HepG2 (cell line): ENCODE data around the gene WBP2NL. TPM values are rescaled to one million over a fixed set of nuclear protein-coding genes. Genes with fewer than 3 reads are reported as not detected.

Experiments used
- ATAC-seq: fragments of 200-7000 bp; cut with Tn5 transposase; 3 replicates; pipeline ENCODE4 v1.9.1; 2020; ENCODE audit warnings: mild to moderate bottlenecking, moderate library complexity
- BruUV-seq: library from RNA; stranded (reverse); fragments of 400-500 nt; replicated peaks from 2 replicates; lab custom pipeline; 2021; lab: Mats Ljungman, UMichigan
- CTCF ChIA-PET: fragments of 300-600 bp; formaldehyde crosslinking; extraction: SDS; loops from one replicate; lab custom pipeline; 2021; ENCODE audit warnings: low total read pairs, inconsistent platforms, low intra/inter-chr PET ratio; lab: Yijun Ruan, JAX
- POLR2A ChIA-PET: fragments of 350-600 bp; sonication (Branson Sonifier 250); formaldehyde crosslinking; loops from one replicate; lab custom pipeline; 2020; ENCODE audit warnings: antibody characterized with exemption, inconsistent platforms; lab: Yijun Ruan, JAX
- DNase-seq: peaks from one replicate; pipeline ENCODE4 v3.0.0-alpha.2; 2015; ENCODE audit warnings: low spot score
- FAIRE-seq: peaks from 3 replicates; lab custom pipeline; 2011; peaks lifted over from hg19 to GRCh38; lab: Jason Lieb, UNC
- H2AFZ ChIP-seq: one replicate; pipeline ENCODE4 v1.6.1; 2011; ENCODE audit warnings: low read length, inconsistent platforms
- H3K27ac ChIP-seq: fragments of 300-600 bp; 3 replicates; pipeline ENCODE4 v1.8.0; 2011; ENCODE audit warnings: mixed run types, mild to moderate bottlenecking, mixed read lengths, low read length, inconsistent platforms; ENCODE audit not compliant: insufficient read depth; ENCODE audit errors: extremely low read length
- H3K27me3 ChIP-seq, 2 experiments: fragments of 200-600 bp in 1 of 2; 2 replicates in 1 of 2; 3 replicates in 1 of 2; pipeline versions ENCODE4 v1.6.0 to v1.8.0; 2011; ENCODE audit warnings: low read length in 2 of 2, mild to moderate bottlenecking in 2 of 2, moderate library complexity in 2 of 2, inconsistent platforms in 1 of 2; ENCODE audit not compliant: insufficient read depth in 2 of 2, control insufficient read depth in 1 of 2
- H3K36me3 ChIP-seq, 2 experiments: fragments of 200-600 bp in 1 of 2; replicated peaks in 1 of 2; 2 replicates in 1 of 2; 3 replicates in 1 of 2; pipeline versions ENCODE4 v1.5.1 to v1.8.0; 2011; ENCODE audit warnings: low read length in 2 of 2, inconsistent platforms in 1 of 2; ENCODE audit not compliant: insufficient read depth in 2 of 2, control insufficient read depth in 1 of 2
- H3K4me1 ChIP-seq: 2 replicates; pipeline ENCODE4 v1.5.1; 2012; ENCODE audit warnings: low read length, inconsistent platforms; ENCODE audit not compliant: insufficient read depth
- H3K4me2 ChIP-seq: 2 replicates; pipeline ENCODE4 v1.6.0; 2011; ENCODE audit warnings: low read depth, low read length, inconsistent platforms
- H3K4me3 ChIP-seq, 3 experiments: fragments of 200-600 bp in 1 of 3; sonication (generic), shearing (Covaris generic) in 1 of 3; replicated peaks in 1 of 3; 2 replicates each; pipeline ENCODE4 v1.5.1; 2011 to 2016; ENCODE audit warnings: low read length in 3 of 3, inconsistent platforms in 2 of 3, low read depth in 2 of 3, mild to moderate bottlenecking in 2 of 3, control low read depth in 1 of 3, mixed read lengths in 1 of 3; ENCODE audit not compliant: insufficient read depth in 1 of 3
- H3K79me2 ChIP-seq: one replicate; pipeline ENCODE4 v1.6.1; 2011; ENCODE audit warnings: low read length, inconsistent platforms; ENCODE audit not compliant: insufficient read depth
- H3K9ac ChIP-seq: 2 replicates; pipeline ENCODE4 v1.6.0; 2011; ENCODE audit warnings: mild to moderate bottlenecking, low read depth, low read length, inconsistent platforms; ENCODE audit not compliant: insufficient read depth
- H3K9me3 ChIP-seq: 2 replicates; pipeline ENCODE4 v1.5.1; 2012; ENCODE audit warnings: mild to moderate bottlenecking, low read length
- H4K20me1 ChIP-seq: 2 replicates; pipeline ENCODE4 v1.6.0; 2011; ENCODE audit warnings: inconsistent platforms, mild to moderate bottlenecking, low read length, moderate library complexity; ENCODE audit not compliant: insufficient read depth
- ATF7 ChIP-seq, 2 experiments: fragments of 450-650 bp in 1 of 2; sonication (generic) in 1 of 2; formaldehyde crosslinking in 1 of 2; IDR thresholded peaks; 2 replicates each; pipeline versions ENCODE4 v1.4.0 to v1.6.1; 2016 to 2020; ENCODE audit warnings: antibody characterized with exemption in 1 of 2, mild to moderate bottlenecking in 1 of 2, missing genetic modification reagents in 1 of 2
- CHCHD3 ChIP-seq: sonication (generic); formaldehyde crosslinking; IDR thresholded peaks from 2 replicates; pipeline ENCODE4 v1.8.0; 2022; ENCODE audit warnings: mild to moderate bottlenecking, missing genetic modification reagents, moderate library complexity
- ELF3 ChIP-seq: IDR thresholded peaks from 2 replicates; pipeline ENCODE4 v1.6.1; 2016; ENCODE audit warnings: missing genetic modification reagents, missing compliant biosample characterization
- TBX2 ChIP-seq: sonication (generic); formaldehyde crosslinking; IDR thresholded peaks from 2 replicates; pipeline ENCODE4 v1.5.0; 2020; ENCODE audit warnings: missing genetic modification reagents, mild to moderate bottlenecking, borderline replicate concordance
- U2AF1 ChIP-seq: fragments of 200-400 bp; formaldehyde crosslinking; optimal IDR thresholded peaks from 2 replicates; pipeline ENCODE3; 2017; ENCODE audit warnings: mild to moderate bottlenecking, low read depth, low read length
- ZNF354B ChIP-seq: sonication (generic); formaldehyde crosslinking; IDR thresholded peaks from 2 replicates; pipeline ENCODE4 v1.8.0; 2022; ENCODE audit warnings: mild to moderate bottlenecking, missing genetic modification reagents
- ZNF607 ChIP-seq: sonication (generic); formaldehyde crosslinking; IDR thresholded peaks from 2 replicates; pipeline ENCODE4 v1.5.1; 2020; ENCODE audit warnings: missing genetic modification reagents, mild to moderate bottlenecking, borderline replicate concordance
- WGBS: methylation state at CpG from one replicate; pipeline ENCODE4 v1.1.6; 2017; ENCODE audit warnings: low lambda C conversion rate; 5-methylcytosine and 5-hydroxymethylcytosine counted together
- in situ Hi-C: cut with HindIII; loops from 2 replicates; pipeline ENCODE4 v1.10.0; 2017; ENCODE audit warnings: low pct_unique_long_range_greater_than_20kb; ENCODE audit not compliant: extremely low pct_ligation_motif_present
- intact Hi-C: fragments of 100-400 bp; cut with micrococcal nuclease; formaldehyde crosslinking; loops from one replicate; pipeline ENCODE4 v1.10.0; 2022; ENCODE audit not compliant: unreplicated experiment
- polyA plus RNA-seq, 8 experiments: library from polyadenylated mRNA; depleted of rRNA in 3 of 8; stranded (reverse) in 7 of 8; unstranded in 1 of 8; fragments of >200 nt; fragmentation: Illumina TruSeq in 4 of 8; extraction: Trizol in 4 of 8; gene quantifications; 2 replicates each; pipeline versions ENCODE4 v1.2.1 to v1.2.3, GENCODE V29; 2011 to 2016; ENCODE audit warnings: low read depth in 4 of 8, missing spikeins in 1 of 8, mixed read lengths in 1 of 8; ENCODE audit not compliant: insufficient read depth in 1 of 8
- total RNA-seq, 5 experiments: library from RNA; depleted of rRNA; stranded (reverse); fragments of >200 nt; fragmentation: Illumina TruSeq; extraction: Trizol; gene quantifications; 2 replicates each; pipeline ENCODE4 v1.2.3, GENCODE V29; 2016; ENCODE audit warnings: low read depth in 1 of 5
- TF ChIP-seq, protein P1 (sequence below): sonication (generic); formaldehyde crosslinking; conservative IDR thresholded peaks from 2 replicates; pipeline ENCODE4 v1.8.0; 2022; ENCODE audit warnings: mild to moderate bottlenecking, moderate library complexity, missing genetic modification reagents
- TF ChIP-seq, protein P2 (sequence below): sonication (generic); formaldehyde crosslinking; IDR thresholded peaks from 2 replicates; pipeline ENCODE4 v1.9.0; 2022; ENCODE audit warnings: missing genetic modification reagents, mild to moderate bottlenecking, borderline replicate concordance

The WBP2NL gene
- total and polyA plus RNA-seq, 2 of the 13 experiments (the other 11 are each of a cell fraction or from before 2014, with no cell fraction given), result not detected

DNA sequence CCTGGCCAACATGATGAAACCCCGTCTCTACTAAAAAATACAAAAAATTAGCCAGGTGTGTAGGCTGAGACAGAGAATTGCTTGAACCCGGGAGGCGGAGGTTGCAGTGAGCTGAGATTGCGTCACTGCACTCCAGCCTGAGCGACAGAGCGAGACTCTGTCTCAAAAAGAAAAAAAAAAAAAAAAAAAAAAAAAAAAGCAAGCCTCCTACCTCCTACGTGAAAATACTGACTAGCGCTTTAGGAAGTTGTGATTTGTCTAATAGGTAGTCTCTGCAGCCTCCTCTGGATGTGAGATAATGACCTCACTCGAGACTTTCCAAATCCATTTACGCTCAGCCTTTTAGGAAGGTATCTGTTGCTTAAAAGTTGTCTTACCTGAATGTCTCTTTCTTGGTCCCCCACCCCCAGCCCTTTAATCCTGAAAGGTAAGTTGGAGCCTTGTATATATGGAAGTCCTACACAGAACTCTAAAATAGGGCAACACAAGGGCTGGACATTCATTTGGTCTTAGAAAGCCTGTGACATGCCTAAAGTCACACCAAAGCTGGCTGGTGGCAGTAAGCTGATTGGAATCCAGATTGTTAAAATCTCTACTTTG, 23.8 kb upstream of the WBP2NL start:
- Histone ChIP-seq H3K9me3 (no peaks in the 10 kb centered on the region), H2AFZ (no peak overlapping the region), H3K27me3 (peaks cover 6 to 73% of the 10 kb centered on the region in 2 experiments), H3K4me1 (0 out of 2 replicates have a peak, but pooled peaks cover 5% of the 10 kb centered on the region), H3K27ac (no peak overlapping the region), H4K20me1 (no peaks in the 10 kb centered on the region), H3K4me3 (no peak overlapping the region), H3K79me2 (no peaks in the 10 kb centered on the region), H3K36me3 (no peaks in the 10 kb centered on the region), H3K4me2 (no peak overlapping the region), H3K9ac (no peak overlapping the region)
- DNase-seq, result no peak
- TF ChIP-seq ATF7 (IDR thresholded peaks at IDR 0.05) (peak; percentile 28; the same call in 1 of the 2 replicates), ATF7 (CRISPR knock-in tag; IDR thresholded peaks at IDR 0.05) (no peak), ELF3 (CRISPR knock-in tag) (no peak)
- BruUV-seq, result no TSS peak
- 5% methylated on average over 10 of the region's 10 CpGs for WGBS
- ChIA-PET CTCF (no interaction called here), POLR2A (interaction anchor here (0.6 kb wide), 1 partner anchor 116 kb away, joined by 3 read pairs; the partner anchor contains the start of gene NDUFA6)
- intact Hi-C loops, result no loop called here
- no peak for ATAC-seq
- in situ Hi-C loops, result loop anchor here (25.0 kb wide), 1 partner anchor 463 kb away; the partner anchor contains the start of gene NFAM1
- FAIRE-seq, result no peak

DNA sequence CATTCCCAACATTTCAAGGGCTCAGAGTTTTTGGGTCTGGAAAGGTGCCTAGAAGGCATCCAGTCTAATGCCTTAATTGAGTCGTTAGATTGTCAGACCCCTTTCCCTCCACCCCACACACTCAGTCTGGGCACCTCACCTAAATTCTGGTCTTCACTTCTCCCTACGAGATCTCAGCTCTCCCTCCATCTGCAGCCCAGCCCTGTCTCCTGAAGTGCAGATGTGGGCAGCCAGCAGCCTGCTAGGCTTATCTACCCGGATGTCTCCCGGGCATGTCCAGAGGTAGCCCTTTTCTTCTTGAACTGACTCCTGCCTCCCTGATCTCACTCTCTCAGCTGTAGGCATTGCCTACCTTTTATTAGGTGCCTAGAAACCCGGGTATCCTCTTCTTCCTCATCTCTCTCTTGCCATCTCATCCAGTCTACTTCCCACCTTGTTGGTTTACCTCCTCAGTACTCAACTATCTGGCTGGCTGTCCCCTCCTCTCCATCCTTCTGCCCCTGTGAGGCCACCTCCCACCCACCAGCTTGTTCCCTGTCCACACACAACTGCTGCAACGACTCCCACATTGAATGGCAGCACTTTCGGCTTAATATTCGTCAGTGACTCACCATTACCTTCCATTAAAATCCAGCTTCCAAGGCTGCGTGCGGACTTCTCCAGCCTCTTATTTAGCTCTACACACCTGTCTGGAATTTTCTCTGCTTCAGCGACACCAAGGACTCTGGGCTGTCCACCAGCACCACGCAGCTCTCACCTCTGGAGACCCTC, 23.1 kb upstream of the WBP2NL start:
- no peak overlapping the region for H3K27ac ChIP-seq
- H3K9me3 ChIP-seq, result no peaks in the 10 kb centered on the region
- WGBS, result 26% methylated on average over 12 of the region's 12 CpGs
- no peak for DNase-seq
- no peak for FAIRE-seq
- H3K4me3 ChIP-seq, result no peak overlapping the region
- peaks cover 4 to 70% of the 10 kb centered on the region in 2 experiments for H3K27me3 ChIP-seq
- no peak overlapping the region for H3K4me2 ChIP-seq
- no peaks in the 10 kb centered on the region for H3K36me3 ChIP-seq
- no peaks in the 10 kb centered on the region for H4K20me1 ChIP-seq
- no peak overlapping the region for H3K9ac ChIP-seq
- ATAC-seq, result no peak
- in situ Hi-C loops, result no loop called here
- intact Hi-C loops, result no loop called here
- BruUV-seq, result no TSS peak
- ChIA-PET POLR2A (interaction anchor here (0.6 kb wide), 1 partner anchor 115 kb away, joined by 3 read pairs; the partner anchor contains the start of gene NDUFA6), CTCF (no interaction called here)
- no peak overlapping the region for H2AFZ ChIP-seq
- H3K79me2 ChIP-seq, result no peaks in the 10 kb centered on the region
- H3K4me1 ChIP-seq, result 0 out of 2 replicates have a peak, but pooled peaks cover 5% of the 10 kb centered on the region
- TF ChIP-seq, protein P1, sequence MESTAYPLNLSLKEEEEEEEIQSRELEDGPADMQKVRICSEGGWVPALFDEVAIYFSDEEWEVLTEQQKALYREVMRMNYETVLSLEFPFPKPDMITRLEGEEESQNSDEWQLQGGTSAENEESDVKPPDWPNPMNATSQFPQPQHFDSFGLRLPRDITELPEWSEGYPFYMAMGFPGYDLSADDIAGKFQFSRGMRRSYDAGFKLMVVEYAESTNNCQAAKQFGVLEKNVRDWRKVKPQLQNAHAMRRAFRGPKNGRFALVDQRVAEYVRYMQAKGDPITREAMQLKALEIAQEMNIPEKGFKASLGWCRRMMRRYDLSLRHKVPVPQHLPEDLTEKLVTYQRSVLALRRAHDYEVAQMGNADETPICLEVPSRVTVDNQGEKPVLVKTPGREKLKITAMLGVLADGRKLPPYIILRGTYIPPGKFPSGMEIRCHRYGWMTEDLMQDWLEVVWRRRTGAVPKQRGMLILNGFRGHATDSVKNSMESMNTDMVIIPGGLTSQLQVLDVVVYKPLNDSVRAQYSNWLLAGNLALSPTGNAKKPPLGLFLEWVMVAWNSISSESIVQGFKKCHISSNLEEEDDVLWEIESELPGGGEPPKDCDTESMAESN (CRISPR knock-in tag), result no peak
- TF ChIP-seq U2AF1, result no peak
- no peak for TF ChIP-seq CHCHD3 (CRISPR knock-in tag)
- no peak for TF ChIP-seq TBX2 (CRISPR knock-in tag)
- TF ChIP-seq, protein P2, sequence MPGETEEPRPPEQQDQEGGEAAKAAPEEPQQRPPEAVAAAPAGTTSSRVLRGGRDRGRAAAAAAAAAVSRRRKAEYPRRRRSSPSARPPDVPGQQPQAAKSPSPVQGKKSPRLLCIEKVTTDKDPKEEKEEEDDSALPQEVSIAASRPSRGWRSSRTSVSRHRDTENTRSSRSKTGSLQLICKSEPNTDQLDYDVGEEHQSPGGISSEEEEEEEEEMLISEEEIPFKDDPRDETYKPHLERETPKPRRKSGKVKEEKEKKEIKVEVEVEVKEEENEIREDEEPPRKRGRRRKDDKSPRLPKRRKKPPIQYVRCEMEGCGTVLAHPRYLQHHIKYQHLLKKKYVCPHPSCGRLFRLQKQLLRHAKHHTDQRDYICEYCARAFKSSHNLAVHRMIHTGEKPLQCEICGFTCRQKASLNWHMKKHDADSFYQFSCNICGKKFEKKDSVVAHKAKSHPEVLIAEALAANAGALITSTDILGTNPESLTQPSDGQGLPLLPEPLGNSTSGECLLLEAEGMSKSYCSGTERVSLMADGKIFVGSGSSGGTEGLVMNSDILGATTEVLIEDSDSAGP (CRISPR knock-in tag), result no peak
- no peak for TF ChIP-seq ZNF607
- TF ChIP-seq ZNF354B (CRISPR knock-in tag), result no peak
